ENCODE data around the gene CAMK2B. TPM values are rescaled to one million over a fixed set of nuclear protein-coding genes. Genes with fewer than 3 reads are reported as not detected.

The CAMK2B gene
- total and polyA plus RNA-seq, 4 donors = 2.4 to 12.8 (median 4.4) TPM; not detected in 1

DNA sequence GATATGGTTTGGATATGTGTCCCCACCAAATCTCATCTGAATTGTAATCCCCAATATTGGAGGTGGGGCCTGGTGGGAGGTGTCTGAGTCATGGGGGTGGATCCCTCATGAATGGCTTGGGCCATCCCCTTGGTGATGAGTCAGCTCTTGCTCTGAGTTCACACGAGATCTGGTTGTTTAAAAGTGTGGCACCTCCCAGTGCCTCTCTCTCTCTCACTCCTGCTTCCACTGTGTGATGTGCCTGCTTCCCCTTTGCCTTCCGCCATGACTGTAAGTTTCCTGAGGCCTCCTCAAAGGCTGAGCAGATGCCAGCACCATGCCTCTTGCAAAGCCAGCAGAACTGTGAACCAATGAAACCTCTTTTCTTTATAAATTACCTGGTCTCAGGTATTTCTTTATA, 131.3 kb downstream of the CAMK2B start:
- Histone ChIP-seq H3K36me3 (ENCODE audit: control insufficient read depth in 1 of 2, insufficient read depth in 2 of 2, low read length in 1 of 2) (no peaks in the 10 kb centered on the region), H3K27ac (ENCODE audit: low read depth in 1 of 2, low read length in 2 of 2) (no peak overlapping the region), H3K27me3 (ENCODE audit: control insufficient read depth in 1 of 2, insufficient read depth in 2 of 2, low read length in 1 of 2) (no peaks in the 10 kb centered on the region), H3K4me3 (ENCODE audit: low read length in 2 of 2) (no peak overlapping the region), H3K9me3 (ENCODE audit: control insufficient read depth, low read length) (no peaks in the 10 kb centered on the region), H3K4me1 (ENCODE audit: control insufficient read depth in 1 of 2, insufficient read depth in 2 of 2, low read length in 2 of 2) (no peaks in the 10 kb centered on the region)
- WGBS, 2 donors = 60 to 62% methylated on average over 2 of the region's 2 CpGs
- ATAC-seq (ENCODE audit: low FRiP score) (no peak), DNase-seq (no peak)
- intact Hi-C loops (cut with DNase I) = no loop called here

DNA sequence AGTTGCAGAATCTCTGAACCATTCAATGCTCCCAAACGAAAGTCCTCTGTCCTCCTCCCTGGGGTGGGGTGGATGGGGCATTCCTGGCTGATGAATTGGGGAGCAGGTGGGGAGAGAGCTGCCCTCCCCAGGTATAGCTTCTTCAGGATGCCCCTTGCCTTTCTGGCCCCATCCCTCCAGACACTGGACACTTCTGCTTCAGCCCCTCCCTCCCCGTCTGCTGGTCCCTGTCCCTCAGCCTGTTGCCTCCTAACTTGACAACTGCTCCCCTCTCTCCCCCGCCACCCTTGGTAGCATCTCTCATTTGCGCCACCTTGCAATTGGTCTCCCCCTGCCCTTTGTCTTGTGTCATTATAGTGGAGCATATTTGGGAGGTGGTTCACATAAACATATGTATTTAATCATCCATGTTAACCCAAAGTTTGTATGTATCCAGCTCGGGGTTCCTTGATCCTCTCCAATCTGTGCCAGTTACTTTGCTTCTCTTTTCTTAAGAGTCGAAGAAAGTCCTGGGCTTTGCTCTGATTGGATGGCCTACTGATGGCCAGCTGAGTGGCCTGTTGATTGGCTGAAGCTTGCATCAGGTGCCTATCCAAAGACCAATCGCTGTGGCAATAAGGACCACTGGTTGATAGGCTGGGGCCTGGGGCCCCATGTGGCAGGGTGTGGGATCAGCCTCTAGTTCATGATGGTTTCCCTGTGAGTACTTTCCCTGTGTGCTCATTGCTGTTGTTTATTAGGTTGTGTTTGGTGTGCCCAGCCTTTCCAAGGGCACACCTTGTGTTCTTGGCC, 132.2 kb downstream of the CAMK2B start:
- no peaks in the 10 kb centered on the region for H3K27me3 ChIP-seq (ENCODE audit: control insufficient read depth in 1 of 2, insufficient read depth in 2 of 2, low read length in 1 of 2)

DNA sequence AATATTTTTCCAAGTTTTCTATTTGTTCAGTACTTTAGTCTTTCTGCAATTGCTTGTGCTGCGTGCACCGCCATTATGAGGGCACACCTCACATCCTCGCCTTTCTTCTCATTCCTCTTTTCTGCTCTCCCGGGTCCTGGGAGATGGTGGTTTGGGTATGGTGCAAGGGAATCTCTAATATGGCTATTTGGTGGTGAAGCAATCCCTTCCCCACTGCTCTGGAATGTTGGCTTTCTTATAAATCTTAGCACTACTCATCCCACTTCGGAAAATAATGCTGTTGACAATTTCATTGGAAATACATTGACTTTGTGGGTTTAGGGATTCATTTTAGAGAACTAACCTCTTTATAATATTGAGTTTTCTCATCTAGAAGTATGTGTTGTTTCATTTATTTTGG, 134.2 kb downstream of the CAMK2B start:
- intact Hi-C loops (cut with DNase I) = no loop called here

More for the DNA sequence above, 132.2 kb downstream of the CAMK2B start:
- ATAC-seq (ENCODE audit: low FRiP score) = no peak
- no peaks in the 10 kb centered on the region for H3K9me3 ChIP-seq (ENCODE audit: control insufficient read depth, low read length)
- no peak overlapping the region for H3K27ac ChIP-seq (ENCODE audit: low read depth in 1 of 2, low read length in 2 of 2)
- no peaks in the 10 kb centered on the region for H3K36me3 ChIP-seq (ENCODE audit: control insufficient read depth in 1 of 2, insufficient read depth in 2 of 2, low read length in 1 of 2)
- 83 to 90% methylated on average over 7 of the region's 7 CpGs for WGBS, 2 donors
- DNase-seq = no peak
- H3K4me1 ChIP-seq (ENCODE audit: control insufficient read depth in 1 of 2, insufficient read depth in 2 of 2, low read length in 2 of 2) = no peaks in the 10 kb centered on the region
- intact Hi-C loops (cut with DNase I) = no loop called here
- no peak overlapping the region for H3K4me3 ChIP-seq (ENCODE audit: low read length in 2 of 2)

DNA sequence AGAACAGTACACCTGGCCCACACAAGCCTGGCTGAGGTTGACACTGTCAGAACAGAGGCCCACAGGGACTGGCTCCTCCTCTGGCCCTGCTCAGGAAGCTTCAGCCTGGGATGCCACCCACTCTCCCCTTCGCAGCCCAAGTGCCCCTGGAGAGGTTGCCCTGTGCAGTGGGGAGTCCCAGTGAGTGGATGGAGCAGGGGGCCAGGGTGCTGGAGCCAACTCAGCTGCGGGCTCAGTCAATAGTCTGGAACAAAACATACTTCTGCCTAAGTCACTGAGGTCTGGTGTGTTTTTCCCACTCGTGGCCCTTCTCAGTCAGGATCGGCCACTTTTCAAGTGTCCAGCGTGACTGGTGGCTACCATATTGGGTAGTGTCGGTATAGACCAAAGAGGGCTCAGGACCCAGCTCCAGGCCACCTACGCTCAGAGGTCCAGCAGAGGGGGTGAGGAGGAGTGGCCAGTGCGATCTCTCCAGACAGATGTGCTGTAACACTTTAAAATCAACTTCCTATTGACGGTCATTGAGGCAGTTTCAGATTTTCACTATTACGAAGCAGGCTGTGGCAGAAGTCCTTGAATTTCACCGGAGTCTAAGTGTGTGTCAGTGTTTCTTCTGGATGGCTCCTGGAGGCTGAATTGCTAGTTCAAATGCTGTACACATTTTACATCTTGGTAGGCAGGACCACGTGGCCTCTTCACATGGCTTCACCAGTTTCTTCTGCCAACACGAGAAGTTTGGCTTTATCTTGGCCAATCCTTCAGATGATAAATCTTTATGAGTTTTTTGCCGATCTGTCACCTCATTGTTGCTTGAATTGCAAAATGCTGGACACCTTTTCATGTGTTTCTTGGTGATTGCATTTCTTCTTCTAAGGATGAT, 135.2 kb downstream of the CAMK2B start:
- no peaks in the 10 kb centered on the region for H3K9me3 ChIP-seq (ENCODE audit: control insufficient read depth, low read length)
- intact Hi-C loops (cut with DNase I) = no loop called here
- WGBS, 2 donors = 81 to 87% methylated on average over 14 of the region's 14 CpGs
- no peak for ATAC-seq (ENCODE audit: low FRiP score)
- H3K27ac ChIP-seq (ENCODE audit: low read depth in 1 of 2, low read length in 2 of 2) = no peak overlapping the region
- no peaks in the 10 kb centered on the region for H3K4me1 ChIP-seq (ENCODE audit: control insufficient read depth in 1 of 2, insufficient read depth in 2 of 2, low read length in 2 of 2)
- no peaks in the 10 kb centered on the region for H3K36me3 ChIP-seq (ENCODE audit: control insufficient read depth in 1 of 2, insufficient read depth in 2 of 2, low read length in 1 of 2)
- no peaks in the 10 kb centered on the region for H3K27me3 ChIP-seq (ENCODE audit: control insufficient read depth in 1 of 2, insufficient read depth in 2 of 2, low read length in 1 of 2)
- H3K4me3 ChIP-seq (ENCODE audit: low read length in 2 of 2) = no peak overlapping the region
- DNase-seq = no peak

More for the DNA sequence above, 134.2 kb downstream of the CAMK2B start:
- no peaks in the 10 kb centered on the region for H3K9me3 ChIP-seq (ENCODE audit: control insufficient read depth, low read length)
- no peaks in the 10 kb centered on the region for H3K27me3 ChIP-seq (ENCODE audit: control insufficient read depth in 1 of 2, insufficient read depth in 2 of 2, low read length in 1 of 2)
- 84 to 85% methylated on average over 5 of the region's 5 CpGs for WGBS, 2 donors
- H3K36me3 ChIP-seq (ENCODE audit: control insufficient read depth in 1 of 2, insufficient read depth in 2 of 2, low read length in 1 of 2) = no peaks in the 10 kb centered on the region
- H3K4me1 ChIP-seq (ENCODE audit: control insufficient read depth in 1 of 2, insufficient read depth in 2 of 2, low read length in 2 of 2) = no peaks in the 10 kb centered on the region
- no peak overlapping the region for H3K27ac ChIP-seq (ENCODE audit: low read depth in 1 of 2, low read length in 2 of 2)
- DNase-seq = no peak
- H3K4me3 ChIP-seq (ENCODE audit: low read length in 2 of 2) = no peak overlapping the region
- no peak for ATAC-seq (ENCODE audit: low FRiP score)

DNA sequence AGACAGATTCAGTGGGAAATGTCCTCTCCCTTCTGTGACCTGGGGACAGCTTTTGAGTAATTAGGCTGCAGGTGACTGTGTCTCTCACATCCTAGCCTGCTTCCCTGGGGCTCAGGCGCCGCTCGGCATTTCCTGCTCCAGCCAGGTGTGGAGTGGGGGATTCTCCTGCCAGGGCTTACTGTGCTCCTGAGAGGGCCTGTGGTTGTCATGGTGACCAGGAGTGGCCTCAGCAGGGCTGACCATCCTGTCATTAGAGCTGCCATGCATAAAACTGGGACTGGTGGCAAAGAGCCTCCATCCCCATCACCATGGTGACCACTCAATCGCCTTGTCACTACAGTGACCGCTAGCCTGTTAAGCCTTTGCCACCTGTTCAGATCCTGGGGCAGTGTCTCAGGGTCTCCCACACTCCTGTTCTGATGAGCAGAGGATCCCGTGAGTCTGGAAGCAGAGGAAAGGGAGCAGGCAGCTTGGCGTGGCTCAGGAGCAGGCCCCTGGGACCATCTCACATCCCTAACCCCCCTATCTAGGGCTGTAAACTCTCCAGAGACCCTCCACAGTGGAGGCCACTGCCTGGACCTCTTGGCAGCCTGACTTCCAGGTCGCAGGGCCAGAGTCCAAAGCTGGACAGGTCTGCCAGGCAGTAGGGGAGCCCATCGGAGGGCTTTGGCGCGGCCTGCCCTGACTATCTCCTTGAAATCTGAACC, 136.0 kb downstream of the CAMK2B start, which contains the start of gene GCK:
Gene GCK, minus strand, starts transcription at position 154 of the 707 bp plus-strand sequence. CDS start 486 bp downstream, outside the sequence.
- Histone ChIP-seq H3K4me3 (ENCODE audit: low read length in 2 of 2) (no peak within 1 kb of the TSS), H3K4me1 (ENCODE audit: control insufficient read depth in 1 of 2, insufficient read depth in 2 of 2, low read length in 2 of 2) (no peaks in the 10 kb centered on the region), H3K36me3 (ENCODE audit: control insufficient read depth in 1 of 2, insufficient read depth in 2 of 2, low read length in 1 of 2) (no peaks in the 10 kb centered on the region), H3K27ac (ENCODE audit: low read depth in 1 of 2, low read length in 2 of 2) (no peak within 1 kb of the TSS), H3K27me3 (ENCODE audit: control insufficient read depth in 1 of 2, insufficient read depth in 2 of 2, low read length in 1 of 2) (no peaks in the 10 kb centered on the region), H3K9me3 (ENCODE audit: control insufficient read depth, low read length) (no peaks in the 10 kb centered on the region)
- DNase-seq (no peak), ATAC-seq (ENCODE audit: low FRiP score) (no peak)
- 85 to 88% methylated on average over 11 of the region's 11 CpGs for WGBS, 2 donors
- intact Hi-C loops (cut with DNase I) = no loop called here

DNA sequence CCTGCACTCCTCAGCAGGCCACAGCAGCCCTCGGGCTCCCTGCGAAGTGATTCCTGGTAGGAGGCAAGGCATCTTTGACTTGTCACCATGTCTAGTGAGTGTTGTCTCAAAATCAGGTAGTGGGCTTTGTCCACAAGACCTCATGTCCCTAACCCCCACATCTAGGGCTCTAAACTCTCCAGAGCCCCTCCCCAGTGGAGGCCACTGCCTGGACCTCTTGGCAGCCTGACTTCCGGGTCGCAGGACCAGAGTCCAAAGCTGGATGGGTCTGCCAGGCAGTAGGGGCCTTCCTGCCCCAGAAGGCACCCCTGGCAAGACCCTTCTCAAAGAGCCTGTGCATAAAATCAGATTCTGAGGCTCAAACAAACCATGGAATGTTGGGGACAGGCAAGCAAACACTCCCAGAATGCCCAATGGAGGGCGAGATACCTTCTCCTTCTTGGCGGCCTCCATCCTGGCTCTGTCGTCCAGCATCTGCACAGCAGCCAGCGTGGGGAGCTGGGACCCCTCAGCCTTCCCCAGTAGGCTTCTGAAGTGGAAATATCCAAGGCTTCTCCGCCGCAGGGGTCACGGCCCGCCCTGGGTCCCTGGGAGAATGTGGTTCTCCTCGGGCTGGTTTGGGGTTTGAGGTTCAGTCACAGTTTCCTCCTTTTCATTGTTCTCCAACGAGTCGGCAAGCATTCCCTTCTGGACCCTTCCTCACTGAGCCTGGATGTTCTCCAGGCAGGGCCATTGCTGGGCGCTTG, 136.7 kb downstream of the CAMK2B start:
- Histone ChIP-seq H3K4me3 (ENCODE audit: low read length in 2 of 2) (no peak overlapping the region), H3K9me3 (ENCODE audit: control insufficient read depth, low read length) (no peaks in the 10 kb centered on the region), H3K27ac (ENCODE audit: low read depth in 1 of 2, low read length in 2 of 2) (no peak overlapping the region), H3K36me3 (ENCODE audit: control insufficient read depth in 1 of 2, insufficient read depth in 2 of 2, low read length in 1 of 2) (no peaks in the 10 kb centered on the region), H3K27me3 (ENCODE audit: control insufficient read depth in 1 of 2, insufficient read depth in 2 of 2, low read length in 1 of 2) (no peaks in the 10 kb centered on the region), H3K4me1 (ENCODE audit: control insufficient read depth in 1 of 2, insufficient read depth in 2 of 2, low read length in 2 of 2) (no peaks in the 10 kb centered on the region)
- no peak for ATAC-seq (ENCODE audit: low FRiP score)
- intact Hi-C loops (cut with DNase I) = no loop called here
- DNase-seq = no peak
- WGBS, 2 donors = 82 to 84% methylated on average over 16 of the region's 16 CpGs

DNA sequence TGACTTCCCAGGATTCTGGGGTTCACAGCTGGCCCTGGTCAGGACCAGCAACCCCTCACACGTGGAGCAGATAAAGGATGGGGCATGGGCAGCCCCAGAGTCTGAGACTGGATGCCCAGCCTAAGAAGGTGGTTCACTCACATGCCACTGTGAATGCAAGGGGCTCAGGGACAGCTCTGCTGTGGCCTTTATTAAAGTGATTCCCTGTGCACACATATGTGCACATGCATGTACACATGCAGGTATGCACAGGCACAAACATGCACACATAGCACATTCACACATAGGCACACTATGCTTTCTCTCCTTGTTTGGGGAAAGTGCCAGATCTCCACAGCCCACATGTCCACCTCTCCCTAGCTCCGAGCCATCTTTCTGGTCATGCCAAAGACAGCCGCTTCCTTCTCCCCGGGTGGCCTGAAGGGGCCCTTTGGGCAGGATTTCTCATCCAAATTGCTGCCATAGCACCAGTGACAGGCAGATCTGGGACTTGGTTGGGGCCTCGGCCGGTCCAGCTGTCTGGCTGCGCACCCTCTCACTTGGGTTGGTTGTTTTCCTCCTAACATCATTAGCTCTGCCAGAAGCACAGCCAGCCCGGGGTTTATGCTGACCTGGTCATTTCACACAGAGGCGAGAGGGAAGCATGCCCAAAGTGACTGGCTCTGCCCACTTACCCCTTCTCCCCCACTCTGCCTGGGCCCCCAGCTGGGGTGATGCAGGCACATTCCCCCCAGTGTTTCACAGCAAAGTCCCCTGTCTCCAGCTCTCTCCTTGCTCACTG, 137.6 kb downstream of the CAMK2B start:
- intact Hi-C loops (cut with DNase I) = no loop called here
- ATAC-seq (ENCODE audit: low FRiP score) (no peak), DNase-seq (no peak)
- Histone ChIP-seq H3K36me3 (ENCODE audit: control insufficient read depth in 1 of 2, insufficient read depth in 2 of 2, low read length in 1 of 2) (no peaks in the 10 kb centered on the region), H3K27ac (ENCODE audit: low read depth in 1 of 2, low read length in 2 of 2) (no peak overlapping the region), H3K4me1 (ENCODE audit: control insufficient read depth in 1 of 2, insufficient read depth in 2 of 2, low read length in 2 of 2) (no peaks in the 10 kb centered on the region), H3K27me3 (ENCODE audit: control insufficient read depth in 1 of 2, insufficient read depth in 2 of 2, low read length in 1 of 2) (no peaks in the 10 kb centered on the region), H3K9me3 (ENCODE audit: control insufficient read depth, low read length) (peaks cover 3% of the 10 kb centered on the region), H3K4me3 (ENCODE audit: low read length in 2 of 2) (no peak overlapping the region)
- WGBS, 2 donors = 58 to 59% methylated on average over 9 of the region's 9 CpGs
